ENCODE results near the gene FZD4. TPM values are rescaled to one million over a fixed set of nuclear protein-coding genes. Genes with fewer than 3 reads are reported as not detected.

The FZD4 gene
- total and polyA plus RNA-seq, 10 of the 15 experiments (the other 5 are each of a cell fraction or from before 2014, with no cell fraction given), result under 0.01 to 0.13 (median 0.01) TPM; not detected in 6

DNA sequence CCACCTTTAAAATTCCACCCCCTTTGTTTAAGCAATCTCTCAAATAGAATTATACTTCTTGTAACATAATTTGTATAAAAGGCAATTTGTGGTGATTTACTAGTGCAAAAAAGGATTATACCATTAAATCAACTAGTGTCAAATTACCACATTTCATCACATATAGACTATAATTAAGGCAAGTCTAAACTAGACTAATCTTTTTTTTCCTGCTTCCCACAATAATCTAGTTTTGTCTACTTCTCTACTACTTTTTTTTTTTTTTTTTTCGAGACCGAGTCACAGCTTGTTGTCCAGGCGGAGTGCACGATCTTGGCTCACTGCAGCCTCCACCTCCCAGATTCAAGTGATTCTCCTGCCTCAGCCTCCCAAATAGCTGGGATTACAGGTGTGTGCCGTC, 36.1 kb upstream of the FZD4 start:
- Histone ChIP-seq H3K36me3 (ENCODE audit: control insufficient read depth in 2 of 2, insufficient read depth in 2 of 2, low read length in 1 of 2) (no peaks in the 10 kb centered on the region), H2AFZ (ENCODE audit: control insufficient read depth, low read depth, low read length) (no peak overlapping the region), H3K9me3 (replicated peaks; ENCODE audit: control insufficient read depth, insufficient read depth, low read length) (no peaks in the 10 kb centered on the region), H3K9ac (ENCODE audit: control insufficient read depth, insufficient read depth, low read length) (no peak overlapping the region), H3K27ac (ENCODE audit: control insufficient read depth, insufficient read depth) (no peak overlapping the region), H3K4me1 (ENCODE audit: control insufficient read depth, insufficient read depth, low read length) (no peaks in the 10 kb centered on the region), H3K4me3 (no peak overlapping the region), H3K79me2 (ENCODE audit: control insufficient read depth, insufficient read depth, low read length) (no peaks in the 10 kb centered on the region), H4K20me1 (ENCODE audit: control insufficient read depth, insufficient read depth) (no peaks in the 10 kb centered on the region), H3K27me3 (replicated peaks in 1 of 2; ENCODE audit: control insufficient read depth in 2 of 2, insufficient read depth in 2 of 2, low read length in 1 of 2) (no peaks in the 10 kb centered on the region), H3K4me2 (ENCODE audit: control insufficient read depth, insufficient read depth) (no peak overlapping the region)
- POLR2A ChIA-PET, result no interaction called here
- DNase-seq (ENCODE audit: low read depth, low spot score) (no peak), ATAC-seq (no peak), FAIRE-seq (no peak)
- in situ Hi-C loops (cut with MboI) (no loop called here), intact Hi-C loops (cut with micrococcal nuclease; ENCODE audit: unreplicated experiment) (no loop called here)
- TF ChIP-seq SMAD1 (IDR thresholded peaks at IDR 0.05; ENCODE audit: low read depth, partially characterized antibody) (no peak), POLR2AphosphoS2 (IDR thresholded peaks at IDR 0.05; ENCODE audit: low read depth, low read length) (no peak)
- RAD21 ChIA-PET (ENCODE audit: unreplicated experiment), result interaction anchor here (0.6 kb wide), 1 partner anchor 359 kb away, joined by 3 read pairs; no protein-coding TSS in a partner anchor
- WGBS (ENCODE audit: insufficient coverage, insufficient replicate concordance, low lambda C conversion rate, missing lambda C conversion rate), result 69% methylated on average over 3 of the region's 5 CpGs
- SMC1A ChIA-PET (ENCODE audit: uncharacterized antibody, unreplicated experiment), result no interaction called here
- no TSS peak for BruUV-seq (replicated peaks)
- CTCF ChIA-PET, result interaction anchor here (1.0 kb wide), 1 partner anchor 52 kb away, joined by 3 read pairs; no protein-coding TSS in a partner anchor

DNA sequence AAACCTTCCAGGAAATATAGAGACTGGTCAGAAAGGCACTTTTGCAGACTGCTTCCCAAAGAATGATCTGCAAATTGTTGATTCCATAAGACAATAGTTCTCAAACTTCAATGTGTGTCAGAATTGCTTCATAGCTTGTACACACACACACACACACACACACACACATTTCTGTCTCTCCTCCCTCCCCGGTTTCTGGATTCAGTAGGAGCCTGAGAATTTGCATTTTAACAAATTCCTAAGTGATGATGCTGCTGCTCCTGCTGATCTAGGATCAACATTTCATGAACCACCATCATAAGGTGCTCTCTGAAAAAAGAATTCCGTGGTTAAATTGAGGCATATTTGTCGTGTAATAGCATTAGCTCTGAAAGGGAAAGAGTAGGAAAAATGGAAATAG, 35.3 kb upstream of the FZD4 start:
- no peak overlapping the region for H3K4me3 ChIP-seq
- ChIA-PET CTCF (interaction anchor here (1.1 kb wide), 1 partner anchor 107 kb away, joined by 4 read pairs; no protein-coding TSS in a partner anchor), POLR2A (no interaction called here), RAD21 (ENCODE audit: unreplicated experiment) (interaction anchor here (0.6 kb wide), 1 partner anchor 123 kb away, joined by 3 read pairs; no protein-coding TSS in a partner anchor), SMC1A (ENCODE audit: uncharacterized antibody, unreplicated experiment) (interaction anchor here (1.0 to 1.1 kb wide), 2 partner anchors 9 kb away, joined by 3 read pairs; no protein-coding TSS in a partner anchor)
- no peaks in the 10 kb centered on the region for H3K4me1 ChIP-seq (ENCODE audit: control insufficient read depth, insufficient read depth, low read length)
- FAIRE-seq (no peak), ATAC-seq (no peak), DNase-seq (ENCODE audit: low read depth, low spot score) (no peak)
- intact Hi-C loops (cut with micrococcal nuclease; ENCODE audit: unreplicated experiment), result no loop called here
- H3K27ac ChIP-seq (ENCODE audit: control insufficient read depth, insufficient read depth), result no peak overlapping the region
- no peaks in the 10 kb centered on the region for H3K79me2 ChIP-seq (ENCODE audit: control insufficient read depth, insufficient read depth, low read length)
- BruUV-seq (replicated peaks), result no TSS peak
- H3K9ac ChIP-seq (ENCODE audit: control insufficient read depth, insufficient read depth, low read length), result no peak overlapping the region
- no peaks in the 10 kb centered on the region for H4K20me1 ChIP-seq (ENCODE audit: control insufficient read depth, insufficient read depth)
- no peak overlapping the region for H3K4me2 ChIP-seq (ENCODE audit: control insufficient read depth, insufficient read depth)
- H3K27me3 ChIP-seq (replicated peaks in 1 of 2; ENCODE audit: control insufficient read depth in 2 of 2, insufficient read depth in 2 of 2, low read length in 1 of 2), result no peaks in the 10 kb centered on the region
- H3K9me3 ChIP-seq (replicated peaks; ENCODE audit: control insufficient read depth, insufficient read depth, low read length), result no peaks in the 10 kb centered on the region
- in situ Hi-C loops (cut with MboI), result no loop called here
- no peak overlapping the region for H2AFZ ChIP-seq (ENCODE audit: control insufficient read depth, low read depth, low read length)
- no peaks in the 10 kb centered on the region for H3K36me3 ChIP-seq (ENCODE audit: control insufficient read depth in 2 of 2, insufficient read depth in 2 of 2, low read length in 1 of 2)
- 11% methylated on average over 3 of the region's 3 CpGs for WGBS (ENCODE audit: insufficient coverage, insufficient replicate concordance, low lambda C conversion rate, missing lambda C conversion rate)
- TF ChIP-seq, protein P1, sequence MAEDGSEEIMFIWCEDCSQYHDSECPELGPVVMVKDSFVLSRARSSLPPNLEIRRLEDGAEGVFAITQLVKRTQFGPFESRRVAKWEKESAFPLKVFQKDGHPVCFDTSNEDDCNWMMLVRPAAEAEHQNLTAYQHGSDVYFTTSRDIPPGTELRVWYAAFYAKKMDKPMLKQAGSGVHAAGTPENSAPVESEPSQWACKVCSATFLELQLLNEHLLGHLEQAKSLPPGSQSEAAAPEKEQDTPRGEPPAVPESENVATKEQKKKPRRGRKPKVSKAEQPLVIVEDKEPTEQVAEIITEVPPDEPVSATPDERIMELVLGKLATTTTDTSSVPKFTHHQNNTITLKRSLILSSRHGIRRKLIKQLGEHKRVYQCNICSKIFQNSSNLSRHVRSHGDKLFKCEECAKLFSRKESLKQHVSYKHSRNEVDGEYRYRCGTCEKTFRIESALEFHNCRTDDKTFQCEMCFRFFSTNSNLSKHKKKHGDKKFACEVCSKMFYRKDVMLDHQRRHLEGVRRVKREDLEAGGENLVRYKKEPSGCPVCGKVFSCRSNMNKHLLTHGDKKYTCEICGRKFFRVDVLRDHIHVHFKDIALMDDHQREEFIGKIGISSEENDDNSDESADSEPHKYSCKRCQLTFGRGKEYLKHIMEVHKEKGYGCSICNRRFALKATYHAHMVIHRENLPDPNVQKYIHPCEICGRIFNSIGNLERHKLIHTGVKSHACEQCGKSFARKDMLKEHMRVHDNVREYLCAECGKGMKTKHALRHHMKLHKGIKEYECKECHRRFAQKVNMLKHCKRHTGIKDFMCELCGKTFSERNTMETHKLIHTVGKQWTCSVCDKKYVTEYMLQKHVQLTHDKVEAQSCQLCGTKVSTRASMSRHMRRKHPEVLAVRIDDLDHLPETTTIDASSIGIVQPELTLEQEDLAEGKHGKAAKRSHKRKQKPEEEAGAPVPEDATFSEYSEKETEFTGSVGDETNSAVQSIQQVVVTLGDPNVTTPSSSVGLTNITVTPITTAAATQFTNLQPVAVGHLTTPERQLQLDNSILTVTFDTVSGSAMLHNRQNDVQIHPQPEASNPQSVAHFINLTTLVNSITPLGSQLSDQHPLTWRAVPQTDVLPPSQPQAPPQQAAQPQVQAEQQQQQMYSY (CRISPR knock-in tag; IDR thresholded peaks at IDR 0.05), result no peak
- TF ChIP-seq, protein P2, sequence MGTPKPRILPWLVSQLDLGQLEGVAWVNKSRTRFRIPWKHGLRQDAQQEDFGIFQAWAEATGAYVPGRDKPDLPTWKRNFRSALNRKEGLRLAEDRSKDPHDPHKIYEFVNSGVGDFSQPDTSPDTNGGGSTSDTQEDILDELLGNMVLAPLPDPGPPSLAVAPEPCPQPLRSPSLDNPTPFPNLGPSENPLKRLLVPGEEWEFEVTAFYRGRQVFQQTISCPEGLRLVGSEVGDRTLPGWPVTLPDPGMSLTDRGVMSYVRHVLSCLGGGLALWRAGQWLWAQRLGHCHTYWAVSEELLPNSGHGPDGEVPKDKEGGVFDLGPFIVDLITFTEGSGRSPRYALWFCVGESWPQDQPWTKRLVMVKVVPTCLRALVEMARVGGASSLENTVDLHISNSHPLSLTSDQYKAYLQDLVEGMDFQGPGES (IDR thresholded peaks at IDR 0.05), result no peak
- TF ChIP-seq, protein P3, sequence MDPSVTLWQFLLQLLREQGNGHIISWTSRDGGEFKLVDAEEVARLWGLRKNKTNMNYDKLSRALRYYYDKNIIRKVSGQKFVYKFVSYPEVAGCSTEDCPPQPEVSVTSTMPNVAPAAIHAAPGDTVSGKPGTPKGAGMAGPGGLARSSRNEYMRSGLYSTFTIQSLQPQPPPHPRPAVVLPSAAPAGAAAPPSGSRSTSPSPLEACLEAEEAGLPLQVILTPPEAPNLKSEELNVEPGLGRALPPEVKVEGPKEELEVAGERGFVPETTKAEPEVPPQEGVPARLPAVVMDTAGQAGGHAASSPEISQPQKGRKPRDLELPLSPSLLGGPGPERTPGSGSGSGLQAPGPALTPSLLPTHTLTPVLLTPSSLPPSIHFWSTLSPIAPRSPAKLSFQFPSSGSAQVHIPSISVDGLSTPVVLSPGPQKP (IDR thresholded peaks at IDR 0.05; ENCODE audit: low read depth, low read length), result no peak
- TF ChIP-seq, protein P4, sequence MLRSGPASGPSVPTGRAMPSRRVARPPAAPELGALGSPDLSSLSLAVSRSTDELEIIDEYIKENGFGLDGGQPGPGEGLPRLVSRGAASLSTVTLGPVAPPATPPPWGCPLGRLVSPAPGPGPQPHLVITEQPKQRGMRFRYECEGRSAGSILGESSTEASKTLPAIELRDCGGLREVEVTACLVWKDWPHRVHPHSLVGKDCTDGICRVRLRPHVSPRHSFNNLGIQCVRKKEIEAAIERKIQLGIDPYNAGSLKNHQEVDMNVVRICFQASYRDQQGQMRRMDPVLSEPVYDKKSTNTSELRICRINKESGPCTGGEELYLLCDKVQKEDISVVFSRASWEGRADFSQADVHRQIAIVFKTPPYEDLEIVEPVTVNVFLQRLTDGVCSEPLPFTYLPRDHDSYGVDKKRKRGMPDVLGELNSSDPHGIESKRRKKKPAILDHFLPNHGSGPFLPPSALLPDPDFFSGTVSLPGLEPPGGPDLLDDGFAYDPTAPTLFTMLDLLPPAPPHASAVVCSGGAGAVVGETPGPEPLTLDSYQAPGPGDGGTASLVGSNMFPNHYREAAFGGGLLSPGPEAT (IDR thresholded peaks at IDR 0.05; ENCODE audit: low read depth), result no peak
- TF ChIP-seq ZNF24 (IDR thresholded peaks at IDR 0.05) (no peak), TCF3 (IDR thresholded peaks at IDR 0.05; ENCODE audit: borderline replicate concordance, insufficient read depth, low read depth, low read length) (no peak), MEF2B (IDR thresholded peaks at IDR 0.05; ENCODE audit: partially characterized antibody, poor library complexity, severe bottlenecking) (no peak)

Data from GM12878 (cell line).